Stimulated activated CD4-positive, alpha-beta T cell treated with anti-CD3 and anti-CD28 coated beads, TNF-alpha, amount 100 ng/mL, for 24 hours (primary cell): ENCODE data around the gene EXOC4.
"Not testable (repeated sequence)": the region's sequence is repeated elsewhere in the genome, so short reads cannot be mapped to it uniquely, and the experiment has no call there.

Experiments
- DNase-seq, 3 experiments: peaks; one replicate each; pipeline ENCODE4 v3.0.0-alpha.2; 2020; ENCODE audit warnings: low read depth in 3 of 3

The EXOC4 gene

DNA sequence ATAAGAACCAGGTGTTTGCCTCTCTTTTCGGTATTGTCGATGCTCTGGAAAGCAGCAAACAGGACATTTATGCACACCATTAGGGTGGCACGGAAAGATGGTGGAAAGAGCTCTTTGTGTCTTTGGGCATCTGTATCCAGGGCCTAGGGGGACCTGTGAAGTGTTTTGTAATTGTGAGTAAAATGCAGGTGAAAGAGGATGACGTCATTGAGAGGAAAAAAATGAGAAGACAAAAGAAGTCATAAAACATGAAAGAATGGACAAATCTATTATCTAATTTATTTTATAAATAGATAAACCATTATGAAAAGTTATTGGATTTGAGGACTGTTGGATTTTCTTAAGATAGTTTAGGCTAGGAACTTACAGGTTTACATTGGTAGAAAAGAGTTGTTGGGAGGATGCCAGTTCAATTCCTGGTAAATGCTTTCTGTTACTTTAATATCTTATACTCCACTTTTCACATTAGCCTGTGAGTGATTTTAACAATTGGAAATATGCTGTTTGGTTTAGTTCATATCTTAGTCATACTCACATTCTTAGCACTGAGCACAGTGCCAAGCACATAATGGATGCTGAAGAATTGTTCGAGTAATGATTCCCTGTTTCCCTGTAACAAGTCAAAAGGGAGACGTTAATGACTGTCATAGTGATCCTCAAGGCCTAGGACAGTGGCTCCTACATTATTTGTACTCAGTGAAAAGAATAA lies 62.6 kb downstream of the EXOC4 start:
- no peak for DNase-seq

DNA sequence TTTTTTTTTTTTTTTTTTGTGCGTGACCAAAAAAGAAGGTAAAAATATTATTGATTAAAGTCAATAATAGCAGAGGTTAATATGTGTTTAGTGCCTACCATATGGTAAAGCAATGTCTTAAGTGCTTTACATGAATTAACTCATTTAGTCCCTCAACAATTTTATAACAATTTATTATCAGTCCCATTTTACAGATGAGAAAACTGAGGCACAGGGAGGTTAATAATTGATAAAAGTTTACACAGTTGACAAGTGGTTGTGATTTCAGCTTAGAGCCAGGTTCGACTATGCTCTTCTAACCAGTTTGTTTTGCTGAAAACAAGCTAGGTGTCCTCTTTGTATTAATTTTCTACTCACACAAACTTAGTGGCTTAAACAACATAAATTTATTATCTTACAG lies 67.0 kb downstream of the EXOC4 start:
- DNase-seq = no peak

DNA sequence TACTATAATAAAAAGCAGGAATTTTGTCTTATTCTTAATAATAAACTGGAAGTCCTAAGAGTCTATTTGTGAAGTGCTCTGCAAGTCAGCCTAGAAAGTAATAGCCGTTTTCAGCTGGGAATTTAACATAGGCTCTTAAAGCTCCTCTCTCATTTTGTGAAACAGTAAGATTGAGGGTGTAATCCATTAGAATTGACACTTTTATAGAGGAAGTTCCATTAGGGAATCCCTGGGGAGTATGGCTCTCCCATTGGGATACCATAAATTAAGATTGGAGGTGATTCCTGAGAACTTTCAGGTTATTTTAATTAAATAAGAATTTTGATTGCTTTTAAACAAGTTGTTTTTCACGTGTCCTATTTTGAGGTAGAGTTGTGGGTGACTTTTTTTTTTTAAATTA lies 68.0 kb downstream of the EXOC4 start:
- DNase-seq = no peak

DNA sequence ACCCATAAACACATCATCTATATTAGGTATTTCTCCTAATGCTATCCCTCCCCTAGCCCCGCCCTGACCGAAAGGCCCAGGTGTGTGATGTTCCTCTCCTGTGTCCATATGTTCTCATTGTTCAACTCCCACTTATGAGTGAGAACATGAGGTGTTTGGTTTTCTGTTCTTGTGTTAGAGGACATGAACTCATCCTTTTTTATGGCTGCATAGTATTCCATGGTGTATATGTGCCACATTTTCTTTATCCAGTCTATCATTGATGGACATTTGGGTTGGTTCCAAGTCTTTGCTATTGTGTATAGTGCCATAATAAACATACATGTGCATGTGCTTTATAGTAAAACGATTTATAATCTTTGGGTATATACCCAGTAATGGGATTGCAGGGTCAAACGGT lies 68.5 kb downstream of the EXOC4 start:
- DNase-seq = not testable (repeated sequence)

DNA sequence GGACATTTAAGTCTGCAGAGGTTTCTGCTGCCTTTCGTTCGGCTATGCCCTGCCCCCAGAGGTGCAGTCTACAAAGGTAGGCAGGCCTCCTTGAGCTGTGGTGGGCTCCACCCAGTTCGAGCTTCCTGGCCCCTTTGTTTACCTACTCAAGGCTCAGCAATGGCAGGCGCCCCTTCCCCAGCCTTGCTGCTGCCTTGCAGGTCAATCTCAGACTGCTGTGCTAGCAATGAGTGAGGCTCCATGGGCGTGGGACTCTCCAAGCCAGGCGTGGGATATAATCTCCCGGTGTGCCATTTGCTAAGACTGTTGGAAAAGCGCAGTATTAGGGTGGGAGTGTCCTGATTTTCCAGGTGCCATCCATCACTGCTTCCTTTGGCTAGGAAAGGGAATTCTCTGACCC lies 73.9 kb downstream of the EXOC4 start:
- DNase-seq = not testable (repeated sequence)

DNA sequence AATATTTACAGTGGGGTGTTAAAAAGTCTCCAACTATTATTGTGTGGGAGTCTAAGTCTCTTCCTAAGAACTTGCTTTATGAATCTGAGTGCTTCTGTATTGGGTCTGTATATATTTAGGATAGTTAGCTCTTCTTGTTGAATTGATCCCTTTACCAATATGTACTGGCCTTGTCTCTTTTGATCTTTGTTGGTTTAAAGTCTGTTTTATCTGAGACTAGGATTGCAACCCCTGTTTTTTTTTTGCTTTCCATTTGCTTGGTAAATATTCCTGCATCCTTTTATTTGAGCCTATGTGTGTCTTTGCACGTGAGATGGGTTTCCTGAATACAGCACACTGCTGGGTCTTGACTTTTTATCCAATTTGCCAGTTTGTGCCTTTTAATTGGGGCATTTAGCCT lies 75.1 kb downstream of the EXOC4 start:
- DNase-seq = not testable (repeated sequence)

DNA sequence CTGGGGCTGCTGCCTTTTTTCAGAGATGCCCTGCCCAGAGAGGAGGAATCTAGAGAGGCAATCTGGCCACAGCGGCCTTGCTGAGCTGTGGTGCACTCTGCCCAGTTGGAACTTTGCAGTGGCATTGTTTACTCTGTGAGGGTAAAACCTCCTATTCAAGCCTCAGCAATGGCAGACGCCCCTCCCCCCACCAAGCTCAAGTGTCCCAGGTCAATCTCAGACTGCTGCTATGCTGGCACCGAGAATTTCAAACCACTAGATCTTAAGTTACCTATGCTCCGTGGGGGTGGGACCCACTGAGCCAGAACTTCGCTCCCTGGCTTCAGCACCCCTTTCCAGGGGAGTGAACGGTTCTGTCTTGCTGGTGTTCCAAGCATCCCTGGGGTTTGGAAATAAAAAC lies 77.2 kb downstream of the EXOC4 start:
- DNase-seq = no peak

DNA sequence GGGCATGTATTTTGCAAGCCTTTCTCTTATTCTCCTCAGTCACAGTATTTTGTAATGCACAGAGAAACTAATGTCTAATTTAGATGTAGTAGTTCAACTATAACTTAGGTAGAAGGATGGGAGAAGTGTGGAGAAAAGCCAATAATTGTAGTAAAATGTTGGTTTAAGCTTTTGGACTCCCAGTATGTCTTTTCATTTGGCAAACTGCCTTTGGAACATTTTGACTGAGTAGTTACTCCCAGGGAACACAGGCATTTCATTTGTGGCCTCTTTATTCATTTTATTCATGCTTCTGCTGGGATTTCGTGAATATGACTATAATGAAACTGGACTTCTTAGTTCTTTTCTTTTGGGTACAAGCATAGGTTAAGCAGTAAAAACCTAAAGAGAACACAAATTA lies 79.0 kb downstream of the EXOC4 start:
- DNase-seq = no peak

DNA sequence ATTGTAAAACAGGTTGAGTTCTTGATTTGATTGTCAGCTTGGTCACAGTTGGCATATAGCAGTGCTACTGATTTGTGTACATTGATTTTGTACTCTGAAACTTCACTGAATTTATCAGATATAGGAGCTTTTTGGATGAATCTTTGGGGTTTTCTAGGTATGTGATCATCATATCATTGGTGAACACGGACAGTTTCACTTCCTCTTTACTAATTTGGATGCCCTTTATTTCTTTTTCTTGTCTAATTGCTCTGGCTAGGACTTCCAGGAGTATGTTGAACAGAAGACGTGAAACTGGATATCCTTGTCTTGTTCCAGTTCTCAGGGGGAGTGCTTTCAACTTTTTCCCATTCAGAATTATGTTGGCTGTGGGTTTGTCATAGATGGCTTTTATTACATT lies 86.9 kb downstream of the EXOC4 start:
- no peak for DNase-seq

DNA sequence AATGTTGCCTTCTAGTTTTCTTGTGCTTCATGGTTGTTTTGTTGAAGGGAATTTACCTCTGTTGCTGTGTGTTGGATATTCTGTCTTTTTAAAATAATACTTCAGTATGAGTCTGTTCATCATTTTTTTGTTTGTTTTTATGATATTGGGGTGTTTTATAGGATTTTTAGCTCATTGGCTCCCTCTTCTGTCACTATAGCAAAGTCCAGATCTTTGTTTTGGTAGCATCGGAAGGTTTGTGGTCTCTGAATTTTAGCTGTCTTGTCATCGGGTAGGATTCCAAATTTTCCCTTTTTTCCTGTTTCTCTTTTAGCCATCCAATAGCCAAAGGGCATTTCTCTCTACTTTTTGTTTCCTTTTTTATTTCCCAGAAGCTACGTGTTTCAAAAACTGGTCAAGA lies 91.4 kb downstream of the EXOC4 start:
- no peak for DNase-seq

DNA sequence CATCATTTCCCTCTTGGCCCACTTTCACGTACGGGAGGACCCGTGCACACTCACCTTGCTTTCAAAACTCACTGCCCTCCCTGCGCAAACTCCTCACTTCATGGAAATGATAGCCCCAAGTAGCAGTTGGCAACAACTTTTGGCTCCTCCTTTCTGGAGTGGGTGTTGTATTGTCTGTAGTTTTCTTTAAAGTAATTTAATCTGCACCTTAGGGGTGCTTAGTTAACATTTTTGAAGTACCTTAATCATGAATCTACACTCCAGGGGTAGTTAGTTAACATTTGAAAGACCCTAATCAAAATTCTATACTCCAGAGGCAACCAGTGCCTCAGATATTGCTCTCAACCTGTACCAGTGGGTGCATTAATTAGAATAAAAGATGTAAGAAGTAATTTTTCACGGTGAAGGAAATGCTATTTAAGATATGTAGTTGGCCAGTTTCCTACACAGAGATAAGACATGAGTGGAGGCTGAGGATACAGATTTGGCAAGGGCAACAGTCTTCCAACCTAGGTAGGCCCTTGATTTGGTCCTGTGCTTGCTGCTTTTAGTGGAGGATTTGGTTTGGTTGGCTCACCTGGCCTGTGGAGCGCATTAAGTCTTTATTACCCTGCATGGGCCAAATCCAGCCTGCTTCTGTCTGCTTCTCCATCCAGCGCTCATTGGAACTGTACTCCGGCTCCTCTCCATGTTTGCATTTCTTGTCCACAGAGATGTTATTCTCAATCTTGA lies 93.0 kb downstream of the EXOC4 start:
- DNase-seq = no peak

DNA sequence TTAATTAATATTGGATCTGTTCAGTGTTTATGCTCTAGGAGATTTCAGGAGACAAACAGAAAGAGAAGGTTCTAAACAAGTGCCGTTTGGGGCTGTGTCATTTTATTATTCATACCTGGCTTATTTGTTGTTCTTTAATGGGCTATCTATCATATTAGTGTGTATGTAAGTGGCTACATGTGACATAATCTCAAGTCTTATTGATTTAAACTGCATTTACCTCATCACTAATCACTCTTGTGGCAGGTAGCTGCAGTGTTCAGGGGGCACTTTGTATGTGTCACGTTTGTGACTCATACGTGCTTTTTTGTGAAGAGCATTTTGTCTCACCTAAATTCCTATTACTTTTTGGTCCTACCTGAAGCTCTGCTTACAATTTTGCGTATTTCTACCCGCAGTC lies 95.4 kb downstream of the EXOC4 start:
- DNase-seq = no peak

DNA sequence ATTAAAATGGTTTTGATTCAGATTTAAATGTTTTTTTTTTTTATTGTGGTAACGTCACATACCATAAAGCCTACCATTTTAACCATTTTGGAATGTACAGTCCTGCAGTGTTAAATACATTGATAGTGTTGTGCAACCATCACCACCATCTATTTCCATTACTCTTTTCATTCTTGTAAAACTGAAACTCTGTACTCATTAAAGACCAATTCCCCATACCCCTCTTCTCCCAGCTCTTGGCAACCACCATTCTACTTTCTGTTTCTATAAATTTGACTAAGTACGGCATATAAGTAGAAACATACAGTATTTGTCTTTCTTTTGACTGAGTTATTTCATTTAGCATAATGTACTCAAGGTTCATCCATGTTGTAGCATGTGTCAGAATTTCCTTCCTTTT lies 96.2 kb downstream of the EXOC4 start:
- DNase-seq = no peak

DNA sequence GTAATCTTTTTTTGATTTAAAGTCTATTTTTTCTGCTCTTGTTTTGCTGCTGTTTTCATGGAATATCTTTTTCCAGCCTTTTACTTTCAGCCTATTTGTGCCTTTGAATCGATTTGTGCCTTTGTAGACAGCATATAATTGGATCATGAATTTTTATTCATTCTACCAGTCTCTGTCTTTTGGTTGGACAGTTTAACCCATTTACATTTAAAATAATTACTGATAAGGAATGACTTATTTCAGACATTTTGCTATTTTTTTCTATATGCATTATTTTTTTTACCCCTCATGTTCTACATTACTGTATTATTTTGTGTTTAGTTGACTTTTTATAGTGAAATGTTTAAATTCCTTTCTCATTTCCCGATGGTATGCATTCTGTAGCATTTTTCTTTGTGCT lies 99.6 kb downstream of the EXOC4 start:
- no peak for DNase-seq

DNA sequence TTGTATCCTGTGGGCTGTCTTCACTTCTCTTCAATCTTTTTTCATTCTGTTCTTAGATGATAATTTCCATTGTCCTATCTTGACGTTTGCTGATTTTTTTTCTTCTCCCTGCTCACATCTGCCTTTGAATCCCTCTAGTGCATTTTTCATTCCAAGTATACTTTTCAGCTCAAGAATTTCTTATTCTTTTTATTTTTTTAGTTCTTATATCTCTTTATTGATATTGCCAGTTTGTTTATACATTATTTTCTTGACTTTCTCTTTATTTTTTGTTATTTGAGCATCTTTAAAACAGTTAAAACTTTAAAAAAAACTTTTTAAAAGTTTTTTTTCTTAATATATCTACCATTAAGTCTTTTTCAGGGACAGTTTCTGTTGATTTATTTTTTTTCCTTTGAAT lies 100.9 kb downstream of the EXOC4 start:
- DNase-seq = no peak

DNA sequence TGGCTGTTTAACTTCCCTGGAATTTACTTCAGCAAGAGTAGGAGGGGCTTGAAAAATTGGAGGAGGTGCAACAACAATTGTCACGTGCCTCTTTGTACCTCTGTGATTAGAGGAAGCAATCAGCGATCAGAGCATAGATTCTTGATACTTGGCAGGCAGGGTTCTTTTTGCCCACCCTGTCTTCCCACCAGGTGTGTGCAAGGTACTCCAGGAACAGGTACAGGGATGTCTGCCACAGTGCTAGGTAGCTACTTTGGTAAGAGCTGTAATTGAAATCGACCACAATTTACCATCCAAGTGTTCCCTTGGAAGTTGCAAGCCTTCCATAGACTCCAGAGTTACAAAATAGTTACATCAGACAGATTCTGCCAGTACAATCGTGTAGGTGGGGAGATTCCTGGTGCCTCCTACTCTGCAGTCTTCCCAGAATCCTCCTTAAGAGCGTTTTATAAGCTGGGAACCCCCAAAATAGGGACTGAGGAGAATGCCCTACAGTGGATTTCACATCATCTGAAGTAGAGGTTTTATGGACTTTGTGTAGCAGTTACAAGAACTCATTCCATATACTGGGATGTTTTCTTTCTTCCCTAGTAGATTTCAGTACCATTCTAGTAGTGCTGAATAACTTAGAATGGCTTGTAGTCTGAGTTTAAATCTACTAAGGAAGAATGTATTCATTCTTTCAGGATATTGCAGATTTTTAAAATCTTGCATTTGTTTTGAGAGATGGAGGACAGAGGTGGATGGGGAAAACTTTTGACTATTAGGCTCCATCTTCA lies 101.9 kb downstream of the EXOC4 start:
- no peak for DNase-seq

DNA sequence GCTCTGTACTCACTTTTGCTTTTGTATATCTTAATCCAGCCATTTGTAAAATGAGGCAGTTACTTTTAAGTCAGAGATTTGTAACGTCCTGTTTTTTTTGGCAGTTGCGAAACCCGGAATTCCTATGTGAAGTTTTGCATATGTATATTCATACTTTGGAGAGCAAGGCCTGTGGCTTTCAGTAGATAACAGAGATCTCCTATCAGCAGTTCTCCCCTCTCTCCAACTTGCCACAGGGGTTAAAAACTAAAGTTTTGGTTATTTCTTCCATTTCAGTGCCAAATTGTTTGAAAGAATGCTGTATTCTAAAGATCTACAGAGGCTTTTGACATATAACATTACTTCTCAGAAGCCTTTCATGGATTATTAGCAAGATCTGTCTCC lies 102.4 kb downstream of the EXOC4 start:
- DNase-seq = no peak

DNA sequence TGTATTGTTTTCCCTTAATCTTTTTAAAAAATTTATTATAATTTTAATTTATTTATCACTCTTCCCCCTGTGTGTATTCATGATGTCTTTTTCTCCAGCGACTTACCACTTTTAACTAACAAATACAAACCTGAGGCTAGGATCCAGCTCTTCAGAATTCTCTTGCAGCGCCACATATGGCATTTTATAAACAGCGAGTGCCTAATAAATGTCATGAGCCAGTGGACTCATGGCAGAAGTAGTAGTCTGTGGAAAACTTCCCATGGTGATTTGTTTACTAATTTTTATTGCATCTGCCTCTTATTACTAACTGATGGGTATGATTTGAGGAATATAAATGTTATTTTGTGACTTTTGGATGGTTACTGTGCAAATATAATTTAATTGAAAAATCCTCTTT lies 102.9 kb downstream of the EXOC4 start:
- no peak for DNase-seq

DNA sequence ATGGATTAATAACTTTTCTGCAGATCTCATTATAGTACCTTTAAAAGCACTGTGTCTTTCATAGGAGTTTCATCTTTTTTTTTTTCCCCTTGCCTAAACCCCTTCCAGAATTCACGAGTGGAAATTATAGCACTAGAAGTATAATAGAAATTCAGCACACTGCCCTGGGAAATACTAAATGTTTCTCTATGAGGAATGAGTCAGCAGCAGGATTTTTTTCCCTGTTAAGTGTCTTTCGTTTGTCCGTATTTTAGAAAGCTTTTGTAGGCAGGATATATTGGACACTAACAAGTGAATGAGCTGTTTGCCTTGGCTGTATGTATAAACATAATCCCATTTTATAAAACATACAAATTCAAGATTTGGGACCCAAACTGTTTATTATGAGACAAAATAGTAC lies 105.8 kb downstream of the EXOC4 start:
- DNase-seq = no peak

DNA sequence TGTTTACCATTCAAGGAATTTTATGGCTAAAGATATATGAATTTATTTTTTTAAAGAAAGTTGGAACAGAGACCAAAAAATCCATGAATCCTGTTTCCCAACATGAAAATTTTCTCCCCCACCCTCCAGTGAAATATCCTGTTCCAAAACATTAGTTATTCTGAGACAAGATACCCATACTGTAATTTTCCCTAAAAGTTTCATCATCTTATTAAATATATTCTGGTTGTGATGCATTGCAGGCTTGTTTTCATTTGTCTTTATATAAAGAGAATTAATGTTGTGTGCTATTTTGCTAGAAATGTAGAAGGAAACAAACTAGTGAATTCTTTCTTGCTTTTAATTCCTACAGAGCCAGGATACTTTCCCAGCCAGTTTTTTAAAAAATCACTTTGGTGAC lies 106.6 kb downstream of the EXOC4 start:
- DNase-seq = no peak

DNA sequence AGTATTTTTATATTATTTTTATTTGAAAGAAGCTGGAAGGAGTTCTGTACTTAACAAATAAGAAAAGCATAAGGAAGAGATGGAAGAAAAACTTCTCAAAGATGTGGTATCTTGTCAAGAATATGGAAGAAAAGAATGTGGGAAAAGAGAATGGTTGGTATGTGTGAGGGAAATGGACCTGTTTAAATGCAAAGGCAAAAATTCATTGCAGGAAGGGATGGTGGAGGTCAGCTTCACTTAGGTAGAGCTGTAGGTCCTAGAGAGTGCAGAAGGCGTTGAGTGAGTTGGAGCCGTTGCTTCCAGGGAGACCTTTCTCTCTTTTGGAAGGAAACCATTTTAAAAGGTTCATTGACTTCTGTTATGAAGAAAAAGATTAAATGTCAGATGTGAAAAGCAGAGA lies 107.3 kb downstream of the EXOC4 start:
- DNase-seq = no peak

DNA sequence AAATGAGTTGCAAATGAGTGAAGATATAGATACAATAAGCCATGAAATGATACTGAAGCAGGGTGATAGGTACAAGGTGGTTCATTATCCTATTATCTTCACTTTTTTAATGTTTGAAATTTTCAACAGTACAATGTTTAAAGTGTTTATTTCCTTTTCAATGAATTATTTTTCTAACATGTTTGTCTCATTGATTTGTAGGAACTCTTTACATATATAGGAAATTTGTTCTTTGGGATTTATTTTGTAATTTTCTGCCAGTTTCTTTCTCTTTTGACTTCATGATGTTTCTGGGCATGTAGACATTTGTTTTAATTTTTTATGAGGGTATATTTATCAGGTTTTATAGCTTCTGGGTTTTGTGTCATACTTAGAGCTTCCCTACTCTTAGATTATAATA lies 108.9 kb downstream of the EXOC4 start:
- DNase-seq = no peak
